Right lobe of liver (tissue), 6 donors: ENCODE measurements around the gene KIF1A. TPM values are rescaled to one million over a fixed set of nuclear protein-coding genes. Genes with fewer than 3 reads are reported as not detected.

Source experiments
- ATAC-seq, 4 donors: fragments of 200-7000 bp; cut with Tn5 transposase; one replicate each; pipeline ENCODE4 v1.9.1; 2020; ENCODE audit warnings: mild to moderate bottlenecking in 4 of 4, moderate library complexity in 4 of 4
- DNase-seq, 3 donors: peaks; one replicate each; pipeline ENCODE4 v3.0.0-alpha.2; 2020
- H3K27ac ChIP-seq, 3 donors: fragments of 200-600 bp; one replicate each; pipeline ENCODE4 v1.8.0; 2022
- H3K27me3 ChIP-seq, 2 donors: fragments of 200-600 bp; one replicate each; pipeline ENCODE4 v1.8.0; 2022
- H3K36me3 ChIP-seq, 4 donors: fragments of 200-600 bp; sonication (generic) in 1 of 4; one replicate each; pipeline versions ENCODE4 v1.5.1 to v1.8.0; 2017 to 2022; ENCODE audit warnings: control low read depth in 1 of 4
- H3K4me1 ChIP-seq, 4 donors: fragments of 200-600 bp; sonication (generic) in 1 of 4; one replicate each; pipeline versions ENCODE4 v1.5.1 to v1.8.0; 2017 to 2022; ENCODE audit warnings: control low read depth in 1 of 4
- H3K4me3 ChIP-seq, 3 donors: fragments of 200-600 bp; one replicate each; pipeline ENCODE4 v1.8.0; 2022
- H3K9me3 ChIP-seq, 4 donors: fragments of 200-600 bp; sonication (generic) in 1 of 4; one replicate each; pipeline versions ENCODE4 v1.5.1 to v1.8.0; 2017 to 2022; ENCODE audit warnings: control low read depth in 1 of 4
- CTCF ChIP-seq, 4 donors: fragments of 200-600 bp in 3 of 4; fragments of 450-650 bp in 1 of 4; IDR thresholded peaks; one replicate each; pipeline versions ENCODE4 v1.5.1 to v1.8.0; 2016 to 2022; ENCODE audit warnings: antibody characterized with exemption in 4 of 4, mild to moderate bottlenecking in 2 of 4
- POLR2A ChIP-seq: fragments of 450-650 bp; IDR thresholded peaks from one replicate; pipeline ENCODE4 v1.6.1; 2017; ENCODE audit warnings: antibody characterized with exemption, mild to moderate bottlenecking
- WGBS: methylation state at CpG from one replicate; pipeline ENCODE4 v1.1.6; 2018; ENCODE audit warnings: low coverage, low lambda C conversion rate; ENCODE audit not compliant: insufficient coverage; ENCODE audit errors: missing lambda C conversion rate; 5-methylcytosine and 5-hydroxymethylcytosine counted together
- intact Hi-C, 2 donors: fragments of 100-400 bp; cut with DNase I; formaldehyde crosslinking; loops; one replicate each; pipeline versions ENCODE4 v1.11.2 to v1.14.1; 2022
- total RNA-seq, 6 experiments: library from RNA; depleted of rRNA in 2 of 6; stranded (reverse); fragments of >200 nt in 2 of 6; fragmentation: NEBNext Ultra II Directional in 3 of 6; extraction: Animal tissue kit (Norgen Biotek cat#: 25700) in 3 of 6; gene quantifications; one replicate each; pipeline versions ENCODE4 v1.1.0 to v1.2.4, GENCODE V29; 2016 to 2023
- donor health status: DM: no; HTN: yes; CAD: no.
- donor health status: DM: no; HTN: no; CAD: no.
- donor health status: DM: no; HTN: no; CAD: no.
- donor health status: DM: no; HTN: yes; CAD: no.
- donor health status: DM: no; HTN: yes; CAD: no.

Gene KIF1A
- total RNA-seq, 6 experiments from 2014 or later = 0.31 to 0.87 (median 0.56) TPM

GRCh38 chr2:240834377-240834975 lies 14.5 kb upstream of the KIF1A start:
- Histone ChIP-seq H3K9me3 (no peaks in the 10 kb centered on the region), H3K27me3 (no peaks in the 10 kb centered on the region), H3K36me3 (no peaks in the 10 kb centered on the region), H3K4me3 (no peak overlapping the region), H3K27ac (no peak overlapping the region), H3K4me1 (peaks cover 0 to 6% (median 2%) of the 10 kb centered on the region in 4 donors)
- DNase-seq (no peak), ATAC-seq (no peak)
- intact Hi-C loops = no loop called here
- 83% methylated on average over 1 of the region's 6 CpGs for WGBS
- no peak for TF ChIP-seq POLR2A
- TF ChIP-seq CTCF (IDR thresholded peaks at IDR 0.05) = no peak

- H3K27me3 ChIP-seq = no peaks in the 10 kb centered on the region
- peak in 1 of 3 donors; percentile 54 for DNase-seq
- WGBS = 92% methylated on average over 4 of the region's 8 CpGs
- H3K4me3 ChIP-seq = no peak overlapping the region
- H3K4me1 ChIP-seq = peaks cover 0 to 6% (median 2%) of the 10 kb centered on the region in 4 donors
- no peaks in the 10 kb centered on the region for H3K36me3 ChIP-seq
- intact Hi-C loops = no loop called here
- TF ChIP-seq POLR2A (no peak), CTCF (IDR thresholded peaks at IDR 0.05) (no peak)
- H3K27ac ChIP-seq = no peak overlapping the region
- peak; percentile 16 to 59 (median 50) for ATAC-seq
- H3K9me3 ChIP-seq = no peaks in the 10 kb centered on the region
Observed at GRCh38 chr2:240833724-240834285, 13.8 kb upstream of the KIF1A start.

- Histone ChIP-seq H3K9me3 (no peaks in the 10 kb centered on the region), H3K4me3 (no peak overlapping the region), H3K27me3 (no peaks in the 10 kb centered on the region), H3K4me1 (peaks cover 0 to 6% (median 2%) of the 10 kb centered on the region in 4 donors), H3K36me3 (no peaks in the 10 kb centered on the region), H3K27ac (no peak overlapping the region)
- 67% methylated on average over 5 of the region's 13 CpGs for WGBS
- ATAC-seq (no peak), DNase-seq (no peak)
- intact Hi-C loops = no loop called here
- TF ChIP-seq CTCF (IDR thresholded peaks at IDR 0.05) (no peak), POLR2A (no peak)
Observed at GRCh38 chr2:240832921-240833494, 13.0 kb upstream of the KIF1A start.

GRCh38 chr2:240832205-240832727 lies 12.2 kb upstream of the KIF1A start:
- 10% methylated on average over 6 of the region's 54 CpGs for WGBS
- no peak overlapping the region for H3K27ac ChIP-seq
- peaks cover 0 to 3% of the 10 kb centered on the region in 2 donors for H3K27me3 ChIP-seq
- peak; percentile 89 to 92 (median 91) for ATAC-seq
- TF ChIP-seq CTCF (IDR thresholded peaks at IDR 0.05) = no peak
- TF ChIP-seq POLR2A = no peak
- H3K9me3 ChIP-seq = no peaks in the 10 kb centered on the region
- intact Hi-C loops = no loop called here
- DNase-seq = peak; percentile 89 to 95 (median 89)
- no peaks in the 10 kb centered on the region for H3K36me3 ChIP-seq
- H3K4me3 ChIP-seq = peak overlapping the region in 1 of 3 donors; percentile 31
- peaks cover 0 to 6% (median 2%) of the 10 kb centered on the region in 4 donors for H3K4me1 ChIP-seq
